Esophagus muscularis mucosa (tissue), 4 donors: ENCODE results near the gene SMCR8. TPM values are rescaled to one million over a fixed set of nuclear protein-coding genes. Genes with fewer than 3 reads are reported as not detected.

Source experiments
- DNase-seq: peaks from one replicate; pipeline ENCODE4 v3.0.0-alpha.2; 2017; ENCODE audit errors: extremely low spot score
- H3K27ac ChIP-seq, 4 donors: fragments of 200-600 bp; sonication (generic); replicated peaks in 1 of 4; 1 replicate in 3 of 4; 2 replicates in 1 of 4; pipeline ENCODE4 v1.5.1; 2016 to 2019; ENCODE audit warnings: mild to moderate bottlenecking in 1 of 4
- H3K27me3 ChIP-seq, 4 donors: fragments of 200-600 bp; sonication (generic); one replicate each; pipeline versions ENCODE4 v1.5.1 to v1.6.0; 2016 to 2019
- H3K36me3 ChIP-seq, 4 donors: fragments of 200-600 bp; sonication (generic); one replicate each; pipeline ENCODE4 v1.5.1; 2016 to 2019
- H3K4me1 ChIP-seq, 4 donors: fragments of 200-600 bp; sonication (generic); one replicate each; pipeline ENCODE4 v1.5.1; 2016 to 2019
- H3K4me3 ChIP-seq, 4 donors: fragments of 200-600 bp; sonication (generic); 1 replicate in 2 of 4; 2 replicates in 2 of 4; pipeline ENCODE4 v1.5.1; 2016 to 2019; ENCODE audit warnings: mild to moderate bottlenecking in 4 of 4, moderate library complexity in 1 of 4
- H3K9me3 ChIP-seq, 4 donors: fragments of 200-600 bp; sonication (generic); 1 replicate in 3 of 4; 2 replicates in 1 of 4; pipeline ENCODE4 v1.5.1; 2016 to 2019
- EP300 ChIP-seq: sonication (generic); formaldehyde crosslinking; IDR thresholded peaks from one replicate; pipeline ENCODE4 v1.6.1; 2017; ENCODE audit warnings: antibody characterized with exemption
- POLR2A ChIP-seq: fragments of 450-650 bp; IDR thresholded peaks from one replicate; pipeline ENCODE4 v1.6.1; 2017; ENCODE audit warnings: antibody characterized with exemption, moderate library complexity, mild to moderate bottlenecking, low read depth
- POLR2AphosphoS5 ChIP-seq, 2 donors: sonication (generic); formaldehyde crosslinking; IDR thresholded peaks; one replicate each; pipeline ENCODE4 v1.6.1; 2017; ENCODE audit warnings: antibody characterized with exemption in 2 of 2
- WGBS: methylation state at CpG from one replicate; pipeline ENCODE4 v1.1.5; 2018; 5-methylcytosine and 5-hydroxymethylcytosine counted together
- intact Hi-C: fragments of 100-400 bp; cut with DNase I; formaldehyde crosslinking; loops from one replicate; pipeline ENCODE4 v1.15.1; 2023
- total RNA-seq, 4 donors: library from RNA; depleted of rRNA; stranded (reverse); fragments of >200 nt; gene quantifications; one replicate each; pipeline versions ENCODE4 v1.1.0 to v1.2.1, GENCODE V29; 2016
- TF ChIP-seq, protein P1 (sequence below), 3 experiments: fragments of 200-600 bp in 2 of 3; fragments of 450-650 bp in 1 of 3; sonication (generic) in 2 of 3; IDR thresholded peaks; one replicate each; pipeline ENCODE4 v1.5.1; 2017 to 2019; ENCODE audit warnings: antibody characterized with exemption in 3 of 3, mild to moderate bottlenecking in 2 of 3, moderate library complexity in 1 of 3

Gene SMCR8
- 10 to 100 TPM; 13.3 to 20.5 (median 17.3) TPM for total RNA-seq

- Histone ChIP-seq H3K36me3 (peaks cover 3 to 46% (median 33%) of the 10 kb centered on the region in 4 donors), H3K27ac (peak within 1 kb of the TSS; percentile 86 to 88 (median 88)), H3K4me3 (peak within 1 kb of the TSS; percentile 76 to 86 (median 82)), H3K27me3 (no peaks in the 10 kb centered on the region), H3K4me1 (peaks cover 61 to 76% (median 70%) of the 10 kb centered on the region in 4 donors), H3K9me3 (no peaks in the 10 kb centered on the region)
- intact Hi-C loops: loop anchor here (5.0 kb wide), 1 partner anchor 93 kb away; no protein-coding TSS in a partner anchor
- peak; percentile 100 for DNase-seq
- under 1% methylated on average over 41 of the region's 78 CpGs for WGBS
- TF ChIP-seq, protein P1, sequence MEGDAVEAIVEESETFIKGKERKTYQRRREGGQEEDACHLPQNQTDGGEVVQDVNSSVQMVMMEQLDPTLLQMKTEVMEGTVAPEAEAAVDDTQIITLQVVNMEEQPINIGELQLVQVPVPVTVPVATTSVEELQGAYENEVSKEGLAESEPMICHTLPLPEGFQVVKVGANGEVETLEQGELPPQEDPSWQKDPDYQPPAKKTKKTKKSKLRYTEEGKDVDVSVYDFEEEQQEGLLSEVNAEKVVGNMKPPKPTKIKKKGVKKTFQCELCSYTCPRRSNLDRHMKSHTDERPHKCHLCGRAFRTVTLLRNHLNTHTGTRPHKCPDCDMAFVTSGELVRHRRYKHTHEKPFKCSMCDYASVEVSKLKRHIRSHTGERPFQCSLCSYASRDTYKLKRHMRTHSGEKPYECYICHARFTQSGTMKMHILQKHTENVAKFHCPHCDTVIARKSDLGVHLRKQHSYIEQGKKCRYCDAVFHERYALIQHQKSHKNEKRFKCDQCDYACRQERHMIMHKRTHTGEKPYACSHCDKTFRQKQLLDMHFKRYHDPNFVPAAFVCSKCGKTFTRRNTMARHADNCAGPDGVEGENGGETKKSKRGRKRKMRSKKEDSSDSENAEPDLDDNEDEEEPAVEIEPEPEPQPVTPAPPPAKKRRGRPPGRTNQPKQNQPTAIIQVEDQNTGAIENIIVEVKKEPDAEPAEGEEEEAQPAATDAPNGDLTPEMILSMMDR (IDR thresholded peaks at IDR 0.05): peak in 1 of 3 experiments; percentile 4
- peak; percentile 83 to 90 for TF ChIP-seq POLR2AphosphoS5 (IDR thresholded peaks at IDR 0.05)
- TF ChIP-seq POLR2A: no peak
Observed at GRCh38 chr17:18314731-18315561, at the start of gene SMCR8, which contains the start of gene TOP3A. SMCR8 (plus strand) TSS chr17:18315293; CDS start chr17:18315790, 497 bp downstream. TOP3A (minus strand) TSS chr17:18314994; CDS start chr17:18314778, 216 bp downstream.

GRCh38 chr17:18267366-18267765, 47.7 kb upstream of the SMCR8 start:
- no peak overlapping the region for H3K4me3 ChIP-seq
- no peak for DNase-seq
- H3K27ac ChIP-seq: no peak overlapping the region
- no peaks in the 10 kb centered on the region for H3K27me3 ChIP-seq
- H3K9me3 ChIP-seq: no peaks in the 10 kb centered on the region
- H3K4me1 ChIP-seq: peaks cover 4 to 11% (median 8%) of the 10 kb centered on the region in 4 donors
- WGBS: 68% methylated on average over 10 of the region's 10 CpGs
- TF ChIP-seq POLR2AphosphoS5 (IDR thresholded peaks at IDR 0.05) (no peak), POLR2A (no peak), EP300 (no peak)
- TF ChIP-seq, protein P1 (IDR thresholded peaks at IDR 0.05): no peak
- intact Hi-C loops: no loop called here
- H3K36me3 ChIP-seq: peaks cover 20 to 51% (median 36%) of the 10 kb centered on the region in 4 donors

- no peak for TF ChIP-seq POLR2A
- TF ChIP-seq EP300: no peak
- TF ChIP-seq, protein P1 (IDR thresholded peaks at IDR 0.05): no peak
- no peak for TF ChIP-seq POLR2AphosphoS5 (IDR thresholded peaks at IDR 0.05)
- DNase-seq: no peak
- Histone ChIP-seq H3K4me1 (peaks cover 0 to 3% (median under 1%) of the 10 kb centered on the region in 4 donors), H3K27ac (no peak overlapping the region), H3K27me3 (no peaks in the 10 kb centered on the region), H3K4me3 (no peak overlapping the region), H3K9me3 (no peaks in the 10 kb centered on the region), H3K36me3 (peaks cover 20 to 49% (median 34%) of the 10 kb centered on the region in 4 donors)
- intact Hi-C loops: no loop called here
- 52% methylated on average over 14 of the region's 14 CpGs for WGBS
Observed at GRCh38 chr17:18267927-18268711, 47.0 kb upstream of the SMCR8 start.

DNA sequence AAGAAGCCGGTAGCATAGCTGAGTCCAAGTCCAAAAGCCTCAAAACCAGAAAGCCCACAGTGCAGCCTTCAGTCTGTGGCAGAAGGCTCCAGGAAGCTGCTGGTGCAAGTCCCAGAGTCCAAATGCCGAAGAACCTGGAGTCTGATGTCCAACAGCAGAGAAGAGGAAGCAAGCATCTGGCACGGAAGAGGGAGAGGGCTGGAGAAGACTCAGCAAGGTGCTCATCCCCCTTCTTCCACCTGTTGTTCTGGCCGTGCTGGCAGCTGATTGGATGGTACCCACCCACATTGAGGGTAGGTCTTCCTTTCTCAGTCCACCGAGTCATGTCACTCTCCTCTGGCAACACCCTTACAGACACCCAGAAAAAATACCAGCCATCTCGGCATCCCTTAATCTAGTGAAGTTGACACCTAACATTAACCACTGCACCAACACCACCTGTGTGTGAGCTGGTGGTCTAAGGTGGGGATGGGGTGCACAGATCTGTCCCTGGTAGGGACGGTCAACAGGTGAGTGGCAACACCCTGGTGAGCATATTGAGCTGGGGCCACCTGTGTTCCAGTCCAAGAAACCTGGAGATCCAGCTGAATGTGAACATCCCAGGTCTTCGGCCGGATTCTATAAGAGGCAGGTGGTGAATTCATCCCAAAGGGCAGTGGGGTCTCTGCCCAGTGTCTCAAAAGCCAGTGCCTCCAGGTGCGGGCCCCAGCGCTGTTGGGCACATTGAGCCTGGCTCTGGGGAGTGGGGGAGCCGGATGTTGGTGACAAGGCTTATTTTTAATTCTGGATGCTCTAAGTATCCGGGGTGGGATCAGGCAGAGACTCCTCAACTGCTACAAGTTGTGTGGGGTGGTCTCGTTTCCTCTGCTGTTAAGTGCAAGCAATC, 44.8 kb upstream of the SMCR8 start:
- no peak overlapping the region for H3K4me3 ChIP-seq
- 83% methylated on average over 13 of the region's 14 CpGs for WGBS
- no peak overlapping the region for H3K27ac ChIP-seq
- no peaks in the 10 kb centered on the region for H3K27me3 ChIP-seq
- no peak for DNase-seq
- intact Hi-C loops: no loop called here
- peaks cover 12 to 45% (median 31%) of the 10 kb centered on the region in 4 donors for H3K36me3 ChIP-seq
- H3K9me3 ChIP-seq: no peaks in the 10 kb centered on the region
- no peak for TF ChIP-seq POLR2A
- TF ChIP-seq EP300: no peak
- TF ChIP-seq POLR2AphosphoS5 (IDR thresholded peaks at IDR 0.05): peak in 1 of 2 donors; percentile 8
- TF ChIP-seq, protein P1 (IDR thresholded peaks at IDR 0.05): no peak
- no peaks in the 10 kb centered on the region for H3K4me1 ChIP-seq
